IPS-20b (cell line): Measurements from ENCODE around the gene VAV3.

ENCODE experiments used
- H3K27ac ChIP-seq: one replicate; pipeline ENCODE4 v1.5.1; 2013; ENCODE audit warnings: low read length
- H3K27me3 ChIP-seq: 2 replicates; pipeline ENCODE4 v1.6.1; 2013; ENCODE audit warnings: mild to moderate bottlenecking, low read length, inconsistent platforms; ENCODE audit not compliant: insufficient read depth
- H3K36me3 ChIP-seq: 2 replicates; pipeline ENCODE4 v1.6.1; 2013; ENCODE audit warnings: low read depth, mild to moderate bottlenecking, inconsistent platforms, low read length, moderate library complexity; ENCODE audit not compliant: insufficient read depth
- H3K4me1 ChIP-seq: 2 replicates; pipeline ENCODE4 v1.6.1; 2013; ENCODE audit warnings: mild to moderate bottlenecking, control low read depth, inconsistent platforms, low read length, moderate library complexity; ENCODE audit not compliant: insufficient read depth
- H3K4me3 ChIP-seq: 2 replicates; pipeline ENCODE4 v1.5.1; 2013; ENCODE audit warnings: mild to moderate bottlenecking, low read length, inconsistent platforms
- H3K9ac ChIP-seq: 2 replicates; pipeline ENCODE4 v1.6.1; 2013; ENCODE audit warnings: low read depth, mild to moderate bottlenecking, inconsistent platforms, low read length, moderate library complexity
- H3K9me3 ChIP-seq: 2 replicates; pipeline ENCODE4 v1.6.1; 2013; ENCODE audit warnings: mild to moderate bottlenecking, low read depth, low read length, inconsistent platforms; ENCODE audit not compliant: insufficient read depth

The VAV3 gene

DNA sequence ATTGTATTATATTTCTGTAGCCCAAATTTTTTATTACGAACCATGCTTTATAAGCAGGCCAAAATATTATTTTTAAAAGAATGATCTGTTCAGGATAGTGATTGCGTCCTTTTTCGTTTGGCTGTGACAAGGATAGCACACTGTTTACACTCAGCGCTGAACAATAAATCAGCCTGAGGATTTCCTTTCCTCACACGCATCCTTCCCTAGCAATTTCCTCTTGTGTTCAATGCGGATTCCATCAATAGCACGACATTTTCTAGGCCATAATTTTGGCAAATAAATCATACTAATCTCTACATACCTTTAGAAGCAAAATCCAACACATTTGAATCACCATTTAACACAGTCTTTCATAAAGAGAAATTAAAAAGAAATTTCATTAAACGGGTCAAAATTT lies 1.6 kb upstream of the VAV3 start:
- peaks cover 28% of the 10 kb centered on the region for H3K27me3 ChIP-seq
- H3K27ac ChIP-seq, result no peak overlapping the region
- H3K9me3 ChIP-seq, result no peaks in the 10 kb centered on the region
- H3K4me3 ChIP-seq, result no peak overlapping the region
- no peaks in the 10 kb centered on the region for H3K4me1 ChIP-seq
- no peaks in the 10 kb centered on the region for H3K36me3 ChIP-seq
- no peak overlapping the region for H3K9ac ChIP-seq

- Histone ChIP-seq H3K9me3 (no peaks in the 10 kb centered on the region), H3K9ac (peak overlapping the region; percentile 76; the same call in 1 of the 2 replicates), H3K36me3 (no peaks in the 10 kb centered on the region), H3K27ac (no peak overlapping the region), H3K4me3 (peak overlapping the region; percentile 89), H3K27me3 (peaks cover 28% of the 10 kb centered on the region), H3K4me1 (no peaks in the 10 kb centered on the region)
Observed at GRCh38 chr1:107964336-107965109, 457 bp downstream of the VAV3 start.

- Histone ChIP-seq H3K4me3 (peak overlapping the region; percentile 89), H3K4me1 (no peaks in the 10 kb centered on the region), H3K27me3 (peaks cover 28% of the 10 kb centered on the region), H3K9ac (peak overlapping the region; percentile 76; the same call in 1 of the 2 replicates), H3K36me3 (no peaks in the 10 kb centered on the region), H3K9me3 (no peaks in the 10 kb centered on the region), H3K27ac (no peak overlapping the region)
Observed at GRCh38 chr1:107963601-107964335, 1.2 kb downstream of the VAV3 start.

DNA sequence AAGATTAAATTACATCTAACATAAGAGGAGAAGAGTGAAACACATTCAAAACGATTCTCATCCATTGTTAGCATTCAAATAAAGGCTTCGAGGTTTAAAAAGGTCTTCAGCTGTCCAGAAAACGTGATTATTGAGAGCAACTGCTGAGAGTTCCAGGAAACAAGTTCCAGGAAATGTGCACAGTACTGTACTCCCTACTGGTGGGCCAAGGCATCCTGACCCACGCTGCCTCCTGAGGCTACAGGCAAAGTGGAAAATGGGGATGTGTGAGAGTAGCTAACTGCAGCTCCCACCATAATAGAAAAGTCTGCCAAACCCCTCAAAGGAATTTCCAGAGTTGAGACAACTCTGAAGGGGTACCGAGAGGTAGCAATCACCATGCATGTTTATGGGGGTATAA lies 2.0 kb downstream of the VAV3 start:
- Histone ChIP-seq H3K36me3 (no peaks in the 10 kb centered on the region), H3K9me3 (no peaks in the 10 kb centered on the region), H3K4me1 (no peaks in the 10 kb centered on the region), H3K27ac (no peak overlapping the region), H3K27me3 (peaks cover 28% of the 10 kb centered on the region), H3K9ac (no peak overlapping the region), H3K4me3 (peak overlapping the region; percentile 89)

DNA sequence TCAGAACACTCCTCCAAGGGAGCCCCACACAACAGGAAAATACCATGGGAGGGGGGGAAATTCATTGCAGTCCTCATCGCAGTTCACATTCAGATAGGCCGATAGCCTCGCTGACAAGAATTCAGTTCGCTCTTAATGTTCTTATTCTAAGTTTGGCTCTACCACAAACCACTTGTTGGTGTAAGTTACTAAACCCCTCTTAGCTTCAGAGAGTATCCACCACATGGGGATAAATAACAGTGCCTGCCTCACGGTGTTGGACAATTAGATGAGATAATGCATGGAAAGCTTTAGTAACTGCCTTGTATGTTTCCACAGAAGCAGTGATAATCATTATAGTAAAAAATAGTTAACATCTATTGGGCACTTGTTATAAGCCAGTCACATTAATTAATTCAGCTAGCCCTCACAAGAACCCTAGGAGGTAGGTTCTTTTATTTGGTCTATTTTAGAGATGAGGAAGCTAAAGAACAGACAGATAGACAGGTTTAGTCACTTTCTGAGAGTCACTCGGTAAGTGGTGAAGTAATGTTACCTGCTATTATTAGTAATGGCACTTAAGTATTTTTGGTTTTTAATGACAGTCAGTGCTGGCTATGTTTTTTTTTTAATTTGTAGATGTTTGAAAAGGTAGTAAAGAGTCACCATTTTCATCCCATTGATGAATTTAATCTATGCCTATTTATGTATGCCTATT lies 10.1 kb downstream of the VAV3 start:
- Histone ChIP-seq H3K27me3 (no peaks in the 10 kb centered on the region), H3K4me3 (no peak overlapping the region), H3K27ac (no peak overlapping the region), H3K4me1 (0 out of 2 replicates have a peak, but pooled peaks cover 4% of the 10 kb centered on the region), H3K9me3 (no peaks in the 10 kb centered on the region), H3K9ac (no peak overlapping the region), H3K36me3 (no peaks in the 10 kb centered on the region)

- Histone ChIP-seq H3K9me3 (no peaks in the 10 kb centered on the region), H3K9ac (no peak overlapping the region), H3K4me3 (no peak overlapping the region), H3K27ac (no peak overlapping the region), H3K36me3 (no peaks in the 10 kb centered on the region), H3K4me1 (0 out of 2 replicates have a peak, but pooled peaks cover 4% of the 10 kb centered on the region), H3K27me3 (no peaks in the 10 kb centered on the region)
Observed at GRCh38 chr1:107954126-107954525, 10.9 kb downstream of the VAV3 start.

- Histone ChIP-seq H3K9ac (no peak overlapping the region), H3K36me3 (no peaks in the 10 kb centered on the region), H3K4me3 (no peak overlapping the region), H3K9me3 (no peaks in the 10 kb centered on the region), H3K27me3 (no peaks in the 10 kb centered on the region), H3K27ac (no peak overlapping the region), H3K4me1 (0 out of 2 replicates have a peak, but pooled peaks cover 4% of the 10 kb centered on the region)
Observed at GRCh38 chr1:107953556-107953955, 11.4 kb downstream of the VAV3 start.

DNA sequence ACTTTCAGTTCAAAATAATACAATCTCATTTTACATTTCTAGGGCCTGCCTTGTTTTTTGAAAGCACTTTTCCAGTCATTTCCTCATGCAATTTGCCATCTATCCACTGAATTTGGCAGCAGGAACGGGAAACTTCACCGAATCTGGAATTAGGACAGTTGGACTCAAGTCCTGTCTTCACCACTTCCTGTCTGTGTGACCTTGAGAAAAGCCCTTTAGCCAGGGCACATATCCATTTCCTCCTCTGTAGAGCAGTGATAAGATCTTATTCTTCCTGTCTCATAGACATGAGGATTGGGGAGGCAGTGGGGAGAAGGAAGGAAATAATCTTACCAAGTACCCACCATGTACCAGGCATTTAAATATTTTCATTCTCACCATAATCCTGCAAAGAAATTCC lies 12.0 kb downstream of the VAV3 start:
- Histone ChIP-seq H3K27me3 (no peaks in the 10 kb centered on the region), H3K9ac (no peak overlapping the region)

DNA sequence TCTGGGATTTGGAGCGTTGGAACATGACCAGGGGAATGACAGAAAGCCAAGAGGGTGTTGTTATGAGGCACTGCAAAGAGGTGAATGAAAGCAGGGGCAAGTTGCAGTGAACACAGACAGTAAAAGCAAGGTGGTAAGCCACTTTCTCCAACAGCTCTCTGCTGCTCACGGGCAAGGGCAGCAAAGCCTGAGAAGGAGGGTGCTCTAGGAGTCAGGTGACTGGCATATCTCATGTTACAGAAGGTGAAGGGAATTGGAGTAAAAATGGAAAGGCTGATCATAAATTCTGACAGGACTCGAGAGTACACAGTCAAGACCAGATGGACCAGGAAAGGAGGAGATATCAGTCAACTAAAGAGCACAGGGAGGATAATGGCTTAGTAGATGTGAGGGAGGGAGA lies 14.5 kb downstream of the VAV3 start:
- H3K27me3 ChIP-seq, result no peaks in the 10 kb centered on the region
- no peaks in the 10 kb centered on the region for H3K36me3 ChIP-seq
- H3K4me1 ChIP-seq, result 0 out of 2 replicates have a peak, but pooled peaks cover 4% of the 10 kb centered on the region
- no peak overlapping the region for H3K4me3 ChIP-seq
- H3K9ac ChIP-seq, result no peak overlapping the region
- no peak overlapping the region for H3K27ac ChIP-seq
- no peaks in the 10 kb centered on the region for H3K9me3 ChIP-seq

More for the DNA sequence above, 12.0 kb downstream of the VAV3 start:
- Histone ChIP-seq H3K4me3 (no peak overlapping the region), H3K9me3 (no peaks in the 10 kb centered on the region), H3K36me3 (no peaks in the 10 kb centered on the region), H3K4me1 (0 out of 2 replicates have a peak, but pooled peaks cover 4% of the 10 kb centered on the region), H3K27ac (peak overlapping the region; percentile 25)

DNA sequence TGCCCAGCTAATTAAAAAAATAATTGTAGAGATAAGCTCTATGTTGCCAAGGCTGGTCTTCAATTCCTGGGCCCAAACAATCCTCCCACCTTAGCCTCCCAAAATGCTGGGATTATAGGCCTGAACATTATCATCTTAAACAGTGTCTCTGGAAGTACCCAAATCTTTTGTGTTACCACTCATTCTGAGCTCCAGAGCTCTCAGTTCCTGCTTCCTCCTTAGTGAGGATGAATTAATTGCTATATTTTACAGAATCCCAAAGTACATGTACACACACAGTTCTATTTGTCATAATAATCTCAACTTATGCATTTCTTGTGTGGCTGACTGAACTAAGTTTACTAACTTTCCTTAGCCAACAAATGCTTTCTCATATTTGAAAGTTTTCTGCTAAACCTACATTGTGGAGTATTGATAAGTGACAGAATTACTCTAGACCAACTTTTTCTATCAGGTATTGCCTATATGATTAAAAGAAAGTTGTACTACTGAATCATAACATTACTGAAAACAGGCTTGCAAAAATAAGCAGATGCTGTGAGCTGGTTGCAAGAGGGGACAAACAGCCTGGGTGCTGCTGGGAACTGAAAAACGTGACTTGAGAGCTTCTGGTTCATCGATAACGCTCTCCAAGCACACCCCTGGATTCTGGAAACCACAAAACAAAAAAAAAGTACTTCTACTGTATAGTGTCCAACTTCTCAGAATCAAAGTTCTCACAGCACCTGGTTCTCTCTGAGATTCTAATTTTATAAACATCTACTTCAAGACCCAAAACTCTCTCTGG lies 15.3 kb downstream of the VAV3 start:
- Histone ChIP-seq H3K27me3 (no peaks in the 10 kb centered on the region), H3K4me1 (0 out of 2 replicates have a peak, but pooled peaks cover 4% of the 10 kb centered on the region), H3K4me3 (no peak overlapping the region), H3K36me3 (no peaks in the 10 kb centered on the region), H3K9ac (no peak overlapping the region), H3K9me3 (no peaks in the 10 kb centered on the region), H3K27ac (no peak overlapping the region)

DNA sequence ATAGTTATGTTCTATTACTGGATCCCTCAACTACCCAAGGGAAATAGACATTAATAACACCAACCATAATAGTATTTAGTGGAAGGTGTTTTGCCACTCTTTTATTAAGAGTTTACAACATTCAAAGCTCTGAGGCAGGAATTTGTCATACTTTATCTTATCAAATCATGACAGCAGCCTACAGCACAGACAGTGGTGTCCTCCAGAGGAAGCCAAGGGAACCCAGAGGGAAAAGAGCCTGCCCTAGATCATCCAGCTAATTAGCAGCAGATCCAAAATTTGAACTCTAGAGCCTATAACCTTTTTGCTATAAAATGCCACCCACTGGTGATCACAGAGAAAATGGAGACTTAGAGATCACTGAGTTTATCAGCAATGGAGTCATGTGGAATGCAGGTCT lies 18.2 kb downstream of the VAV3 start:
- Histone ChIP-seq H3K36me3 (no peaks in the 10 kb centered on the region), H3K27ac (no peak overlapping the region), H3K9me3 (no peaks in the 10 kb centered on the region), H3K4me3 (no peak overlapping the region), H3K9ac (no peak overlapping the region), H3K27me3 (no peaks in the 10 kb centered on the region), H3K4me1 (no peaks in the 10 kb centered on the region)
